GM12892 (cell line): ENCODE results near the gene FLCN.

Experiments used
- DNase-seq: peaks from one replicate; pipeline ENCODE4 v3.0.0; 2011; ENCODE audit not compliant: insufficient read length
- FAIRE-seq: peaks from 2 replicates; lab custom pipeline; 2011; peaks lifted over from hg19 to GRCh38; lab: Jason Lieb, UNC
- POLR2A ChIP-seq: IDR thresholded peaks from 2 replicates; pipeline ENCODE4 v1.6.1; 2011; ENCODE audit warnings: low read depth, low read length, control low read depth
- POLR2AphosphoS5 ChIP-seq: IDR thresholded peaks from 2 replicates; pipeline ENCODE4 v1.6.1; 2011; ENCODE audit warnings: low read depth, low read length, control low read depth
- TAF1 ChIP-seq: IDR thresholded peaks from 2 replicates; pipeline ENCODE4 v1.6.1; 2011; ENCODE audit warnings: low read depth, mild to moderate bottlenecking, control low read depth, low read length, borderline replicate concordance

Gene FLCN

GRCh38 chr17:17254036-17254435 is 17.1 kb upstream of the FLCN start:
- DNase-seq (no peak), FAIRE-seq (no peak)
- no peak for TF ChIP-seq POLR2AphosphoS5
- no peak for TF ChIP-seq TAF1
- TF ChIP-seq POLR2A = no peak

DNA sequence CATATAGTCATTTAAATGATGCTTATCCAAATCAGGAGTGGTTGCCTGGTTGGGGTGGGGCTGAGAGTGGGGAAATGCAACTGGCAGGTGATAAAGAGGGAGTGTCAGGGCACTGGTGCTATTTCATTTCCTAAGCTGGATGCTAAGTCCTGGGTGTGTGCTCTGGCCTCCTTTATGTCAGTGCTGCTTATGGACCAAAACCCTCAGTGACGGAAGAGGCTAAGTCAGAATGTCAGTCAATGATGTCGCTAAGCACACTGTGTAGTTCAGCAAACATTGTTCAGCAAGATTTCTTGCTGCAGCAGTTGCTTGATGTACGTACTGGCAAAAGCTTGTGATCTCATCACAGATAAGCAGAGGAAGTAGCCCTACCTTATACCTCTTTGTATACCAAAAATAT is 16.4 kb upstream of the FLCN start:
- no peak for TF ChIP-seq POLR2AphosphoS5
- TF ChIP-seq POLR2A = no peak
- TF ChIP-seq TAF1 = no peak
- DNase-seq (no peak), FAIRE-seq (no peak)

DNA sequence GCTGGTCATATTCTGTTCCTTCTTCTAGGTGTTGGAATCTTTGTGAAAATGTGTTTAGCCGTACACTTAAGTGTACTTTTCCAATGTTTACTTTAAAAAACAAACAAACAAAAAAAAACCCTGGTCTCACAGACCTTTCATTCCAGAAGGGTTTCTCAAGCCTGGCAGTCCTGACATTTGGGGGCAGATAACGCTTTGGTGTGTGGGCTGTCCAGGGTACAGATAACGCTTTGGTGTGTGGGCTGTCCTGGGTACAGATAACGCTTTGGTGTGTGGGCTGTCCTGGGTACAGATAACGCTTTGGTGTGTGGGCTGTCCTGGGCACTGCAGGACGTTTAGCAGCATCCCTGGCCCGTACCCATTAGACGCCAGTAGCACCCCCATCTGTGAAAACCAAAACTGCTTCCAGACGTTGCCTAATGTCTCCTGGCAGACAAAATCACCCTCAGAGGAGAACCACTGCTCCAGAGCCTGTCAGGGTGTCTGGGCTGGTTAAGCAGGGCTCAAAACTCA is 15.2 kb upstream of the FLCN start:
- no peak for TF ChIP-seq POLR2A
- no peak for TF ChIP-seq POLR2AphosphoS5
- TF ChIP-seq TAF1 = no peak
- no peak for DNase-seq
- FAIRE-seq = no peak

DNA sequence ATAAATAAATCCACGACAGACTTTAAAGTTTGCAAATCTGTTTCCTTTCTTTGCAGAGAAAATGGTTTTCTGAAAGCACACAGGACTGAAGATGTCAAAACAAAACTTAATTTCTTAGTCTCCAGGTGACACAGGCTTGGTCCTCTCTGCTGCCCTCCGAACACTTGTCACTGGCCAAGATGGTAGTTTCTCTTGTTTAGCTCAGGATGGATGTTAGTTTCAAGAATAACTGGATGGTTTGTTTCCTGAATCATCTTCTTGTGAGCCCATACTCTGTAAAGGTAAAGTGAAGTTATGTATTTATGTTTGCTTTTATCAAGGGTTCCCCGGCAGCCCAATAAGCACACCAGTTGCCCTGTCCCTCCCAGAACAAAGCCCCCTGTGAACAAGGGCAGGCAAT is 9.9 kb upstream of the FLCN start:
- TF ChIP-seq TAF1 (no peak), POLR2A (no peak), POLR2AphosphoS5 (no peak)
- DNase-seq = no peak
- FAIRE-seq = no peak

DNA sequence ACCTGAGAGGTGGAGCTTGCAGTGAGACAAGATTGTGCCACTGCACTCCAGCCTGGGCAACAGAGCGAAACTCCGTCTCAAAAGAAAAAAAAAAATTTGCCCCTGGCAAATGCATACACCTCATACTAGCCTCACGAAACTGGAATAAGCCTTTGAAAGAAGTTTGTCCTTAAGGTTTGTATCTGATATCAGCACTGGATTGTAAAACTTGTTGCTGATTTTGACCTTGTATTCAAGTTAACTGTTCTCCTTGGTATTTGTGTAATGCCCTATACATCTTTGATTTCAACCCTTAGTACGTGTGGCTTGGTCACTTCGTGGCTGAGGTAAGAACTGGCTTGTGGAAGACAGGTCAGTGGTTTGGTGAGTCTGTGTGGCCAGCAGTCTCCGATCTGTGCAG is 6.2 kb upstream of the FLCN start:
- no peak for TF ChIP-seq TAF1
- TF ChIP-seq POLR2AphosphoS5 = no peak
- TF ChIP-seq POLR2A = no peak
- DNase-seq = no peak
- no peak for FAIRE-seq

DNA sequence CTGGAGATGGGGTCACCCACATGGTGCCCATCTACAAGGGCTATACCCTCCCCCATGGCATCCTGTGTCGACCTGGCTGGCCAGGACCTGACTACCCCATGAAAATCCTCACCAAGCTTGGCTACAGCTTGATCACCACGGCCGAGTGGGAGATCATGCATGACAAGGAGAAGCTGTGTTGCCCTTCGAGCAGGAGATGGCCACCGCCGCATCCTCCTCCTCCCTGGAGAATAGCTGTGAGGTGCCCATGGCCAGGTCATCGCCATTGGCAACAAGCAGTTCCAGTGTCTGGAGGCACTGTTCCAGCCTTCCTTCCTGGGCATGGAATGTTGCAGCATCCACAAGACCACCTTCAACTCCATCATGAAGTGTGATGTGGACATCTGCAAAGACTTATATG is 5.3 kb upstream of the FLCN start:
- DNase-seq (no peak), FAIRE-seq (no peak)
- TF ChIP-seq POLR2AphosphoS5 = no peak
- no peak for TF ChIP-seq TAF1
- no peak for TF ChIP-seq POLR2A

- TF ChIP-seq TAF1 = no peak
- TF ChIP-seq POLR2AphosphoS5 = no peak
- no peak for TF ChIP-seq POLR2A
- no peak for FAIRE-seq
- DNase-seq = no peak
Measured at GRCh38 chr17:17241656-17242055, 4.7 kb upstream of the FLCN start.

DNA sequence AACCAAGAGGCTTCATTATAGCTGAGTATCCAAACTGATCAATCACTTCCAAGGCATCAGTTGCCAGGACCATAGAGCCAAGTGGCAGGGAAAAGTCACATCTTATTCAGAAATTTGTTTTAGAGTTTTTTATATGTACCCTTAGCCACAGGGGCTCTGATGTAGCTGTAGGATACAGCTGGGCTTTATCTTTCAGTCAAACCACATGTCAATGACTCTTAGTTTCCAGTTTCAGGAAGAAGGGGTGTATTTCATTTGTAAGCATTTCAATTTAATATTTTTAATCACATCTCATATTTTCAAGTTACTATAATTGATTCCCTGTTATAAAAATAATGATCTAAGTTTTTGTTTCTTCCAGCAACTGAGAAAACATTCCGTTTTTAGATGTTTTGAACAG is 2.9 kb upstream of the FLCN start:
- FAIRE-seq (no peak), DNase-seq (no peak)
- TF ChIP-seq TAF1 = no peak
- no peak for TF ChIP-seq POLR2A
- no peak for TF ChIP-seq POLR2AphosphoS5

DNA sequence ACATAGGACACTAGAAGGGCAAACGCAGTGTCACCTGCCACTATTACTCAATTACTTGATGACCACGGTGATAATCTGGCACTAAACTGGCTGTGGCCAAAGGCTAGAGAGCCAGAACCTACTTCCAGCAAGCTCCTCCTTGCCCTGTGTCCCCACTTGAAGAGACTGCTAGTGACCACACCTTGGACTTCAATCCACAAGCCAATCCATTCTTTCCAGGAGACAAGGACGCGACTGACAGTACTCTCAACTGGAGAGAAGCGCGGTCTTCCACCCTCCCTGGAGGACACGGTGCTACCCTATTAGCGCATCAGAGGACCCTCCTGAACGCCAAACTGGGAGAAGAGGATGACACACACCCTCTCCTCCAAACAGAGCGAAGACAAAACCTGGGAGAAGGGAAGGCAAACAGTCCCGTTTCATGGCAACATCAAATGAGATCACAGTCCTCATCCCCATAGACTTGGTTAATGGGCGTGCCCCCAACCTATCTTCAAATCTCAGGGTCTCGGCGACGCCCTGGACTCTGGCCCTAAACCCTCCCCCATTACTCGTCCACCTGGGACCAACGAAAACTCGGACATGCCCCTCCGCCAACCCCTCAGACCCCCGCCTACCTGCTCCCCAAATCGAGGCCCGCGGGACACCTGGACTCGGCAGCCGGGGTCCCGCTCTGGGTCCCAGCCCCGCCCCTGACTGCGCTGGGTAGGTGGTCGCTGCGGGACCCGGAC is 508 bp downstream of the FLCN start:
- DNase-seq (no peak), FAIRE-seq (no peak)
- TF ChIP-seq POLR2AphosphoS5 = no peak
- TF ChIP-seq POLR2A = no peak
- TF ChIP-seq TAF1 = no peak

DNA sequence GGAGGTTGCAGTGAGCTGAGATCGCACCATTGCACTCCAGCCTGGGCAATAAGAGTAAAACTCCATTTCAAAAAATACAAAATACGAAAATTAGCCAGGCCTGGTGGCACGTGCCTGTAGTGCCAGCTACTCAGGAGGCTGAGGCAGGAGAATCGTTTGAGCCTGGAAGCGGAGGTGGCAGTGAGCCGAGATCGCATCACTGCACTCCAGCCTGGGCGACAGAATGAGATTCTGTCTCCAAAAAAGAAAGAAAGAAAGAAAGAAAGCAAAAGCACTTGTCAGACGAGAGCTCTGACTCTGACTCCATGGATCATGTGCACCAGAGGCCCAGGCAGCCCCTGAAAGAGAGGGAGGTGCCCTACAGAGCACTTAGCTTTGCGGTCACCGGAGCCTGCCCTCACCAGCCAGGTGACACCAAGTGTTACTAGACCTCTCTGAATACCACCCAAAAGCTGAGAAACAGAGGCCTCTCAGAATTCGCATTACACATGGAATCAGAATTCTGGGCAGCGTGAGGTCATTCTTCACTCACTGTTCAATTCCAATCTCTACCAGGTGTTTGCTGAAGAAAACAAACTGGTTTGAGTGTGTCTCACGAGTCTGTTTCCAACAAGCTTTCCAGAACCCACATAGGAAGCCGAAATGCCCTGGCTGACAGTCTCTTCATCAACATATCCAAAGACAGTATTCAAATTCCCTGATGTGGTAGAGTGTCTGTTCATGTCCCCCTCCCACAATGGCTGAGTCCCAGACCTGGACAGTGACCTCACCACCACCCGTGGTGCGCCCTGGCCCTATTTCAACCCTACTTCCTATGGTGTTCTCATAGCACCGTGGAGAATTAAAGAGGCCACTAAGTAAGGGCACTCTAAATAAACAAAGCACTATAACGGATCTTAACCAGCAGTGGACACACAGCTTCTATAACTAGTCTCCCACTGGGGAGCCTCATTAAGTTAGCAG is 1.5 kb downstream of the FLCN start:
- DNase-seq = no peak
- FAIRE-seq = peak; percentile 24
- TF ChIP-seq POLR2AphosphoS5 = no peak
- TF ChIP-seq TAF1 = no peak
- TF ChIP-seq POLR2A = no peak

DNA sequence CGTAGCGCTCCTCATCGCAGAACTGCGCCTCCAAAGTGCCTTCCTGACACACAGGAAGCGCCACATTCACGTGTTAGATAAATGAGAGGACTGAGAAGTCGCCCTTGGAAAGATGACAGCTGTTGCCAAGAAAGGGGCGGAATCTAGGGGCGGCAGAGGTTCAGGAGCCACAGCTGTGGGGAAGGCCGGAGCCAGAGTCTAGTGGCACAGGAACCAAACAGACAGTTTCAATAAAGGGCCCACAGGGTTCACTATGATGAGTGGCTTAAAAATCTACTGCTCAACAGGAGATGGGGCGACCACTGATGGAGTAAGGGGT is 4.7 kb downstream of the FLCN start:
- TF ChIP-seq POLR2A (no peak), TAF1 (no peak), POLR2AphosphoS5 (no peak)
- DNase-seq (no peak), FAIRE-seq (no peak)
